H1 (cell line): ENCODE measurements around the gene PMM1. TPM values are rescaled to one million over a fixed set of nuclear protein-coding genes. Genes with fewer than 3 reads are reported as not detected.

Experiments used
- CTCF ChIA-PET: fragments of 300-600 bp; sonication (Branson Sonifier 250); formaldehyde crosslinking; loops from one replicate; lab custom pipeline; 2021; ENCODE audit not compliant: partially characterized antibody; lab: Charles Lee
- POLR2A ChIA-PET: fragments of 300-600 bp; sonication (Branson Sonifier 250); formaldehyde crosslinking; loops from one replicate; lab custom pipeline; 2021; ENCODE audit warnings: inconsistent platforms; ENCODE audit not compliant: partially characterized antibody; lab: Charles Lee
- DNase-seq, 2 experiments: peaks; one replicate each; pipeline versions ENCODE4 v3.0.0 to v3.0.0-alpha.2; 2010 to 2022; ENCODE audit warnings: low spot score in 2 of 2, low read depth in 1 of 2, mixed read lengths in 1 of 2
- FAIRE-seq: peaks from 2 replicates; lab custom pipeline; 2011; peaks lifted over from hg19 to GRCh38; lab: Jason Lieb, UNC
- H2AFZ ChIP-seq: 2 replicates; pipeline ENCODE4 v1.8.1; 2012; ENCODE audit warnings: low read length, inconsistent platforms
- H2AK5ac ChIP-seq: 2 replicates; pipeline ENCODE4 v1.6.1; 2013; ENCODE audit warnings: low read depth, low read length
- H2BK120ac ChIP-seq: replicated peaks from 2 replicates; pipeline ENCODE3; 2013; ENCODE audit warnings: low read depth, low read length, inconsistent platforms
- H2BK12ac ChIP-seq: 2 replicates; pipeline ENCODE4 v1.6.1; 2013; ENCODE audit warnings: low read depth, low read length
- H2BK15ac ChIP-seq: 2 replicates; pipeline ENCODE4 v1.6.1; 2013; ENCODE audit warnings: low read length
- H2BK20ac ChIP-seq: 2 replicates; pipeline ENCODE4 v1.6.1; 2013; ENCODE audit warnings: low read length
- H2BK5ac ChIP-seq: 2 replicates; pipeline ENCODE4 v1.6.1; 2013; ENCODE audit warnings: low read depth, low read length
- H3K14ac ChIP-seq: 2 replicates; pipeline ENCODE4 v1.6.1; 2013; ENCODE audit warnings: inconsistent platforms; ENCODE audit not compliant: insufficient read length
- H3K18ac ChIP-seq: 2 replicates; pipeline ENCODE4 v1.6.1; 2013; ENCODE audit warnings: low read length; ENCODE audit errors: extremely low read depth
- H3K23ac ChIP-seq: 2 replicates; pipeline ENCODE4 v1.6.1; 2013; ENCODE audit warnings: inconsistent platforms; ENCODE audit not compliant: insufficient read length
- H3K23me2 ChIP-seq: 2 replicates; pipeline ENCODE4 v1.6.1; 2013; ENCODE audit warnings: low read depth, low read length
- H3K27ac ChIP-seq: 2 replicates; pipeline ENCODE4 v1.6.1; 2011; ENCODE audit warnings: low read depth, low read length, inconsistent platforms
- H3K27me3 ChIP-seq, 4 experiments: replicated peaks in 1 of 4; 1 replicate in 1 of 4; 2 replicates in 3 of 4; pipeline versions ENCODE4 v1.6.1 to v1.8.1; 2011 to 2013; ENCODE audit warnings: low read length in 3 of 4, mild to moderate bottlenecking in 3 of 4, inconsistent platforms in 2 of 4, mixed read lengths in 2 of 4, moderate library complexity in 1 of 4; ENCODE audit not compliant: control insufficient read depth in 3 of 4, insufficient read depth in 3 of 4; ENCODE audit errors: extremely low read depth in 1 of 4
- H3K36me3 ChIP-seq, 4 experiments: 2 replicates each; pipeline versions ENCODE4 v1.6.1 to v1.8.1; 2011 to 2013; ENCODE audit warnings: mild to moderate bottlenecking in 4 of 4, low read length in 3 of 4, moderate library complexity in 2 of 4, control low read depth in 1 of 4, inconsistent platforms in 1 of 4; ENCODE audit not compliant: insufficient read depth in 4 of 4, control insufficient read depth in 2 of 4
- H3K4ac ChIP-seq: replicated peaks from 2 replicates; pipeline ENCODE3; 2013; ENCODE audit warnings: low read length, low read depth, mixed read lengths, inconsistent platforms; ENCODE audit not compliant: insufficient read length
- H3K4me1 ChIP-seq, 4 experiments: replicated peaks in 1 of 4; 1 replicate in 1 of 4; 2 replicates in 3 of 4; pipeline versions ENCODE4 v1.6.1 to v1.8.1; 2011 to 2013; ENCODE audit warnings: low read length in 3 of 4, inconsistent platforms in 2 of 4, mixed read lengths in 1 of 4; ENCODE audit not compliant: insufficient read depth in 4 of 4, control insufficient read depth in 3 of 4
- H3K4me2 ChIP-seq, 2 experiments: 2 replicates each; pipeline versions ENCODE4 v1.6.1 to v1.8.1; 2011 to 2013; ENCODE audit warnings: low read depth in 2 of 2, low read length in 2 of 2, control low read depth in 1 of 2, inconsistent platforms in 1 of 2, mild to moderate bottlenecking in 1 of 2; ENCODE audit not compliant: insufficient read depth in 1 of 2
- H3K4me3 ChIP-seq, 4 experiments: fragments of 200-600, 300-600 bp in 1 of 4; sonication (generic), shearing (Covaris generic), sonication (Bioruptor Twin) in 1 of 4; 2 replicates each; pipeline versions ENCODE4 v1.5.1 to v1.8.1; 2011 to 2016; ENCODE audit warnings: low read length in 4 of 4, low read depth in 3 of 4, control low read depth in 2 of 4, inconsistent platforms in 2 of 4, mild to moderate bottlenecking in 2 of 4, mixed read lengths in 1 of 4, moderate library complexity in 1 of 4; ENCODE audit not compliant: insufficient read depth in 2 of 4; ENCODE audit errors: extremely low read depth in 1 of 4
- H3K56ac ChIP-seq: replicated peaks from 2 replicates; pipeline ENCODE3; 2013; ENCODE audit warnings: low read depth, mild to moderate bottlenecking, mixed read lengths, low read length, inconsistent platforms; ENCODE audit not compliant: insufficient read length
- H3K79me1 ChIP-seq: 2 replicates; pipeline ENCODE4 v1.6.1; 2013; ENCODE audit warnings: low read depth, low read length, control low read depth
- H3K79me2 ChIP-seq, 2 experiments: 2 replicates each; pipeline versions ENCODE4 v1.6.1 to v1.8.1; 2012 to 2013; ENCODE audit warnings: low read length in 2 of 2, mild to moderate bottlenecking in 2 of 2, inconsistent platforms in 1 of 2; ENCODE audit not compliant: insufficient read depth in 2 of 2, control insufficient read depth in 1 of 2
- H3K9ac ChIP-seq, 4 experiments: replicated peaks in 1 of 4; 1 replicate in 1 of 4; 2 replicates in 3 of 4; pipeline versions ENCODE4 v1.6.1 to v1.8.1; 2011 to 2013; ENCODE audit warnings: low read depth in 3 of 4, low read length in 3 of 4, control low read depth in 2 of 4, mild to moderate bottlenecking in 2 of 4, moderate library complexity in 2 of 4, inconsistent platforms in 1 of 4; ENCODE audit errors: extremely low read depth in 1 of 4
- H3K9me3 ChIP-seq, 2 experiments: 2 replicates each; pipeline versions ENCODE4 v1.6.1 to v1.8.1; 2012 to 2013; ENCODE audit warnings: mild to moderate bottlenecking in 2 of 2, moderate library complexity in 2 of 2, control low read depth in 1 of 2, inconsistent platforms in 1 of 2, low read depth in 1 of 2, low read length in 1 of 2, mixed read lengths in 1 of 2; ENCODE audit not compliant: insufficient read depth in 2 of 2
- H4K20me1 ChIP-seq, 2 experiments: replicated peaks in 1 of 2; 2 replicates each; pipeline versions ENCODE3 to v1.8.1; 2011 to 2013; ENCODE audit warnings: inconsistent platforms in 2 of 2, low read length in 2 of 2, mild to moderate bottlenecking in 1 of 2; ENCODE audit not compliant: insufficient read depth in 2 of 2, control insufficient read depth in 1 of 2
- H4K5ac ChIP-seq: 2 replicates; pipeline ENCODE4 v1.6.1; 2013; ENCODE audit warnings: low read length, low read depth, mixed read lengths, inconsistent platforms; ENCODE audit not compliant: insufficient read length
- H4K8ac ChIP-seq: 2 replicates; pipeline ENCODE4 v1.8.0; 2013; ENCODE audit warnings: mild to moderate bottlenecking, moderate library complexity, low read length, inconsistent platforms; ENCODE audit not compliant: insufficient read depth; ENCODE audit errors: extremely low read depth
- H4K91ac ChIP-seq: replicated peaks from 2 replicates; pipeline ENCODE3; 2013; ENCODE audit warnings: low read length, mixed read lengths, inconsistent platforms; ENCODE audit not compliant: insufficient read length
- CEBPB ChIP-seq: IDR thresholded peaks from 2 replicates; pipeline ENCODE4 v1.6.1; 2012; ENCODE audit warnings: low read depth, low read length
- KDM5A ChIP-seq: fragments of 200-600 bp; IDR thresholded peaks from 2 replicates; pipeline ENCODE4 v1.7.1; 2012; ENCODE audit warnings: mild to moderate bottlenecking, low read length, inconsistent platforms, mixed read lengths
- PHF8 ChIP-seq: fragments of 200-600 bp; sonication (generic); conservative IDR thresholded peaks from 2 replicates; pipeline ENCODE4 v1.7.1; 2012; ENCODE audit warnings: low read depth, mild to moderate bottlenecking, inconsistent platforms, low read length, moderate library complexity
- RXRA ChIP-seq: IDR thresholded peaks from 2 replicates; pipeline ENCODE4 v1.6.1; 2011; ENCODE audit warnings: low read depth, mild to moderate bottlenecking, low read length, moderate library complexity; ENCODE audit not compliant: insufficient read depth
- WGBS, 2 experiments: shearing (Covaris generic) in 1 of 2; methylation state at CpG; one replicate each; pipeline versions ENCODE4 v1.1.6 to v1.1.7; 2013 to 2015; ENCODE audit warnings: low lambda C conversion rate in 2 of 2, mixed read lengths in 2 of 2, inconsistent platforms in 1 of 2, low coverage in 1 of 2, missing lambda C conversion rate in 1 of 2; ENCODE audit not compliant: insufficient replicate concordance in 2 of 2, insufficient coverage in 1 of 2, insufficient read length in 1 of 2; ENCODE audit errors: extremely low coverage in 1 of 2, missing lambda C conversion rate in 1 of 2; 5-methylcytosine and 5-hydroxymethylcytosine counted together
- polyA plus RNA-seq, 7 experiments: library from polyadenylated mRNA; depleted of rRNA in 3 of 7; stranded (reverse) in 5 of 7; unstranded in 2 of 7; fragments of >200 nt in 5 of 7; fragments of 200-250 nt in 2 of 7; gene quantifications; 1 replicate in 5 of 7; 2 replicates in 1 of 7; 4 replicates in 1 of 7; pipeline versions ENCODE4 v1.2.1 to v1.2.3, GENCODE V29; 2011 to 2013; ENCODE audit warnings: missing spikeins in 2 of 7, mixed read lengths in 2 of 7
- total RNA-seq: library from RNA; stranded (reverse); fragmentation: NEBNext Ultra II Directional; extraction: Animal tissue kit (Norgen Biotek cat#: 25700); gene quantifications from 2 replicates; pipeline ENCODE4 v1.2.1, GENCODE V29; 2021

Gene PMM1
- total and polyA plus RNA-seq, 2 of the 8 experiments (the other 6 are each of a cell fraction or from before 2014, with no cell fraction given) = 11.3 to 20.0 TPM

- Histone ChIP-seq H4K8ac (no peak overlapping the region), H3K4me3 (no peak overlapping the region), H4K5ac (no peak overlapping the region), H3K4ac (no peak overlapping the region), H3K14ac (no peak overlapping the region), H3K4me1 (no peaks in the 10 kb centered on the region), H3K79me1 (no peaks in the 10 kb centered on the region), H3K9me3 (no peaks in the 10 kb centered on the region; a peak in 1 of 4 replicates), H2AFZ (no peak overlapping the region), H2BK5ac (no peak overlapping the region), H2BK20ac (no peak overlapping the region), H3K56ac (no peak overlapping the region), H3K9ac (no peak overlapping the region), H3K36me3 (peaks cover 31 to 87% (median 60%) of the 10 kb centered on the region in 4 experiments), H3K23ac (no peak overlapping the region), H2AK5ac (no peak overlapping the region), H3K23me2 (no peaks in the 10 kb centered on the region), H3K18ac (no peak overlapping the region), H3K27me3 (no peaks in the 10 kb centered on the region), H2BK15ac (no peak overlapping the region), H2BK12ac (no peak overlapping the region), H2BK120ac (no peak overlapping the region), H3K27ac (no peak overlapping the region), H3K4me2 (no peak overlapping the region), H4K91ac (no peak overlapping the region), H4K20me1 (peaks cover under 1 to 3% of the 10 kb centered on the region in 2 experiments), H3K79me2 (peaks cover 0 to 19% of the 10 kb centered on the region in 2 experiments; a peak in 2 of 4 replicates)
- no peak for FAIRE-seq
- WGBS, 2 experiments = 96% methylated on average over 7 of the region's 7 CpGs; no CpG with 5 or more reads in 1 of the 2 experiments
- DNase-seq = no peak
- CTCF ChIA-PET = interaction anchor here (1.2 to 1.3 kb wide), 2 partner anchors 10 to 31 kb away, joined by 3 to 4 read pairs; no protein-coding TSS in a partner anchor
- POLR2A ChIA-PET = interaction anchor here (0.8 to 13.3 kb wide), 5 partner anchors 9 to 245 kb away, joined by 3 to 157 read pairs (median 7); partner anchors contain the start of genes DESI1 and XRCC6
- TF ChIP-seq CEBPB = no peak
- no peak for TF ChIP-seq PHF8
- no peak for TF ChIP-seq RXRA
- no peak for TF ChIP-seq KDM5A
Measured at GRCh38 chr22:41636467-41636866, 46.8 kb upstream of the PMM1 start.
